GM13977 (cell line): ENCODE results near the gene HEXA.

Experiments used
- DNase-seq: peaks from one replicate; pipeline ENCODE4 v3.0.0; 2012; ENCODE audit warnings: low spot score
- CTCF ChIP-seq: IDR thresholded peaks from 2 replicates; pipeline ENCODE4 v1.5.1; 2012; ENCODE audit warnings: mild to moderate bottlenecking, control low read depth; ENCODE audit not compliant: insufficient read depth; ENCODE audit errors: extremely low read depth, missing control alignments
- in situ Hi-C: fragments of 300-500 bp; cut with MboI; formaldehyde crosslinking; loops from one replicate; pipeline ENCODE4 v1.12.0; 2022; ENCODE audit warnings: low sequenced_read_pairs, low pct_unique_long_range_greater_than_20kb, mixed read lengths, inconsistent platforms; ENCODE audit not compliant: unreplicated experiment

HEXA gene

DNA sequence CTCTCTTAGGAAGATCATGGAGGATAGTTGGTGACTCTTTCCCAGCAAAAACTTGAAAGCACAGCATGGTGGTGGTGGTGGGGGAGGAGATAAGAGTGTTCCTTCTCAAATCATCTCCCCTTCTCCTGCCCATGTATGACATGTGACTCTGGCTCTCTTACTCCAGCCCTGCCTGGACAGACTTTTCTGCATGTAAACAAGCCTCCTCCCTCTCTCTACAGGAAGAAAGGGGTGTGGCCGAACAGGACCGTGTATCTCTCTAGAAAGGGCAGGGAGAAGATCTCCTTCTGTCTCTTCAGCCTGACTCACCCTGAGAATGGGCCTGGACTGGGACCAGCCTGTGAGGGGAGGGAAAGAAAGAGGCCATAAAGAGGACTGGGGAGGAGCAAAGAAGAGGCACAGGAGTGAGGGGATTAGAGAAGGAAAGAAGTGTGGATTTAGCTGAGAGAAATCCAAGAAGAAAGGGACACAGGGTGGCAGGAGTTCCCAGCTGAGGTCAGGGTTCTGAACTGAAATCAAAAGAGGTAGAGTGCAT is 57.3 kb downstream of the HEXA start:
- DNase-seq, result no peak
- in situ Hi-C loops, result no loop called here
- TF ChIP-seq CTCF, result no peak

DNA sequence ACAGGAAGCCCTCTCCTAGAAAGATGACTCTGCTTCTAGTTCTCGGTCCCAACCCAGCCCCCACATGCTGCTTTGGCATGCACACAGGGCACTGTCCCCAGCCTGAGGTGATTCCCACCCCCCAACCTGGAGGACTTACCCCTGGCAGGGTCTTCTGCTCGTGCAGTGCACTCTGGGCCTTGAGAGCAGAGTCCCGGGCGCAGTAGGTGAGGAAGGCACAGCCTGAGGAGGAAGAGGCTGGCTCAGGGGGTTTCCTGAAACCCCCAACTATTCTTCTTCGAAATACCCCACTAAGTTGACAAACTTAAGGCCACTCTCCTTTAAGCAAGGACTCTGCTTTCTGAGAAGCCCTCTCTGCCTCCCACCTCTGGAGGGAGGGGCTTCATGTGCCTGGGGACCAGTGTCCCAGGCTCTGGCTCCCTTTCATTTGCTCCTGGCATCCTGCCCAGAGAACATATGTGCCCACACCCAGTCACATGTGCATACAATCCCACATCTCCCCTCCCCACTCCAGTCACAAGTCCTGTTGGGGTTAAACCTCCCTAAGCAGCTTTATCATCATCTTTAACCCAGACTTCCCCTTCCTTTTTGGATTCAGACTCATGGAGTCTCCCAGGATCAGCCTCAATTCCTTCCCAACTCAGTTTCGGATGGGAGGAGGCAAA is 60.0 kb downstream of the HEXA start:
- DNase-seq, result no peak
- no peak for TF ChIP-seq CTCF
- in situ Hi-C loops, result no loop called here

DNA sequence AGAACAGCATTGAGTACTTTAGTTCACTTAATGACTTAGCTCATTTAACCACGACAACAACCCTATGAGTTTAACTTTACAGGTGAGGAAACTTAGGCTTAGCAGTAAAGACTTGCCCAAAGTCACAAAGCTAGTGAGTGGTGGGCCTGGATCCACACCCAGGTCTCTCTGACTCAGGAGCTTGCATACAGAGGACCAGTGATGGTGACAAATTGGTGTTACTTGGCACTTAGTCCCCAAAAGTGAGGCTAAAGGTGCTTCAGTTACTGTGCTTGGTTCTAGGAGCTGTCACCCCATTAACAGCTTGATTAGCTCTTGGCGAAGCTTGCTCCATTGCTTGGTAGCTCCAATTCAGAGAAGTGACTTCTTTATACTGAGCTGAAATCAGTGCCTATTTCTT is 61.9 kb downstream of the HEXA start:
- TF ChIP-seq CTCF, result no peak
- in situ Hi-C loops, result no loop called here
- DNase-seq, result no peak

GRCh38 chr15:72313448-72313840 is 62.4 kb downstream of the HEXA start:
- in situ Hi-C loops, result no loop called here
- DNase-seq, result no peak
- TF ChIP-seq CTCF, result no peak

DNA sequence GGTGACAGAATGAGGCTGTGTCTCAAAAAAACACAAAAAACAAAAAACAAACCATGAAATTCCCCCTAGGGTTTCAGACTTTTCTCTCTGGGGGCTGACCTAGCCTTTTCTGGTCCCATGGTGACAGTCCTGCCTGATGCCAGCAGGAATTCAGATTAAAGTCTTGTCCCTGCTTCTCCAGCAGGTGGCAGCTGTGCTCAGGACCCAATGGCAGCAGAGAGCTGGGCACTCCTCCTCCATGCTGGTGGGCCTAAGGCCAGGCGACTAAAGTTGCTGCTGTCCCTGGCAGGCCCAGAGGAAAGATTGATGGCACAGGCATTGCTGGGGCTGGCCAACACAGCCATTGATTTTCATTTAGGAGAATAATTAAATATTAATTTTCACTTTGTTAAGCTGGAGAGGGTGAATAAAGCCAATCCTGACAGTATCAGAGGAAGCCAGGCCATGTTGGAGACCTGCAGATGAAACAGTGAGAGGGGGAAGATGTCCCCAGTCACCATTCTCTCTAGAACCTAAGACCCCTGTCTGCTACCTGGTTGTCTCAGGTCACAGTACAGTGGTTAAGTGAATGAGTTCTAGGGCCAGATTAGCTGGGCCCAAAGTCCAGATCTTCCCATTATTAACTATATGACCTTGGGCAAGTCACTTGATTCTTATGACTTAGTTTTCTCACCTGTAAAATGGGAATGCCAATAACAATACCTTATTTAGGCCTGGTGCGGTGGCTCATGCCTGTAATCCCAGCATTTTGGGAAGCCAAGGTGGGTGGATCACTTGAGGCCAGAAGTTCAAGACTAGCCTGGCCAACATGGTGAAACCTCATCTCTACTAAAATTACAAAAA is 63.0 kb downstream of the HEXA start:
- peak; percentile 85 for DNase-seq
- in situ Hi-C loops, result no loop called here

GRCh38 chr15:72307026-72307425 is 68.8 kb downstream of the HEXA start:
- DNase-seq, result no peak
- TF ChIP-seq CTCF, result no peak
- in situ Hi-C loops, result no loop called here

More for the DNA sequence above, 63.0 kb downstream of the HEXA start:
- peak; percentile 92 for TF ChIP-seq CTCF
